ENCODE results near the gene TNPO3. TPM values are rescaled to one million over a fixed set of nuclear protein-coding genes. Genes with fewer than 3 reads are reported as not detected.

TNPO3 gene
- total RNA-seq, 3 donors from 2014 or later: 36.4 to 42.7 (median 36.6) TPM

DNA sequence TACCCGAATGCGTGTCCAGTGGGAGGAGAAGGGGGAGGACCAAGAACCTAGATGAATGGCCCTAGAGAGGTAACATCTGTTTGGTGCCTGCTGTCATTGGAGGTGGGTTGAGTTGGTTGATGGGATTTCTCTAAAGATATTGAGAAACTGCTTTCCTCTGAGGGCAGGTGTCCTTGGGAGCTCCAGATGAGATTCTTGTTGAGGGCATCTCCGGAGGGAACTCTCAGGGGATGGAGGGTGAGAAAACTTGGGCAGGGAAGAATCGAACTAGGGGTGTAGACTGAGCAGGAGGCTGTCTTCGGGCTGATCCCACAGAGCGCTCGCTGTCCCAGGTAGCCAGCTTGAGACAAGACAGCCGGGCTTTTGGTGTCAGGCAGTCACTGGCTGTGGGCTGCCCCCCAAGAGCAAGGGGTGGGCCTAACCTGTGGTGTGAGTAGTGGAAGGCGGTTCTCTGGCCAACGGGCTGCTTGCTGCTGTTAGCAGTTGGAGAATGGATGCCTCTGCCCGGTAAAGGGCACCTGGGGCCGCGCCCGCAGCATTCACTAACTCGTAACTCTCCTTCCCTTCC lies 113.5 kb downstream of the TNPO3 start:
- H3K27ac ChIP-seq: no peak overlapping the region
- no peaks in the 10 kb centered on the region for H3K9me3 ChIP-seq
- H3K4me3 ChIP-seq: peak overlapping the region in 1 of 3 donors; percentile 51
- H3K27me3 ChIP-seq: no peaks in the 10 kb centered on the region
- intact Hi-C loops (cut with DNase I; ENCODE audit: low total_unique reads): no loop called here
- H3K36me3 ChIP-seq: no peaks in the 10 kb centered on the region
- DNase-seq (ENCODE audit: low spot score in 2 of 2): no peak
- no peaks in the 10 kb centered on the region for H3K4me1 ChIP-seq
- TF ChIP-seq POLR2AphosphoS5 (IDR thresholded peaks at IDR 0.05) (no peak), POLR2A (IDR thresholded peaks at IDR 0.05) (no peak)
- TF ChIP-seq, protein P1, sequence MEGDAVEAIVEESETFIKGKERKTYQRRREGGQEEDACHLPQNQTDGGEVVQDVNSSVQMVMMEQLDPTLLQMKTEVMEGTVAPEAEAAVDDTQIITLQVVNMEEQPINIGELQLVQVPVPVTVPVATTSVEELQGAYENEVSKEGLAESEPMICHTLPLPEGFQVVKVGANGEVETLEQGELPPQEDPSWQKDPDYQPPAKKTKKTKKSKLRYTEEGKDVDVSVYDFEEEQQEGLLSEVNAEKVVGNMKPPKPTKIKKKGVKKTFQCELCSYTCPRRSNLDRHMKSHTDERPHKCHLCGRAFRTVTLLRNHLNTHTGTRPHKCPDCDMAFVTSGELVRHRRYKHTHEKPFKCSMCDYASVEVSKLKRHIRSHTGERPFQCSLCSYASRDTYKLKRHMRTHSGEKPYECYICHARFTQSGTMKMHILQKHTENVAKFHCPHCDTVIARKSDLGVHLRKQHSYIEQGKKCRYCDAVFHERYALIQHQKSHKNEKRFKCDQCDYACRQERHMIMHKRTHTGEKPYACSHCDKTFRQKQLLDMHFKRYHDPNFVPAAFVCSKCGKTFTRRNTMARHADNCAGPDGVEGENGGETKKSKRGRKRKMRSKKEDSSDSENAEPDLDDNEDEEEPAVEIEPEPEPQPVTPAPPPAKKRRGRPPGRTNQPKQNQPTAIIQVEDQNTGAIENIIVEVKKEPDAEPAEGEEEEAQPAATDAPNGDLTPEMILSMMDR (IDR thresholded peaks at IDR 0.05): no peak

DNA sequence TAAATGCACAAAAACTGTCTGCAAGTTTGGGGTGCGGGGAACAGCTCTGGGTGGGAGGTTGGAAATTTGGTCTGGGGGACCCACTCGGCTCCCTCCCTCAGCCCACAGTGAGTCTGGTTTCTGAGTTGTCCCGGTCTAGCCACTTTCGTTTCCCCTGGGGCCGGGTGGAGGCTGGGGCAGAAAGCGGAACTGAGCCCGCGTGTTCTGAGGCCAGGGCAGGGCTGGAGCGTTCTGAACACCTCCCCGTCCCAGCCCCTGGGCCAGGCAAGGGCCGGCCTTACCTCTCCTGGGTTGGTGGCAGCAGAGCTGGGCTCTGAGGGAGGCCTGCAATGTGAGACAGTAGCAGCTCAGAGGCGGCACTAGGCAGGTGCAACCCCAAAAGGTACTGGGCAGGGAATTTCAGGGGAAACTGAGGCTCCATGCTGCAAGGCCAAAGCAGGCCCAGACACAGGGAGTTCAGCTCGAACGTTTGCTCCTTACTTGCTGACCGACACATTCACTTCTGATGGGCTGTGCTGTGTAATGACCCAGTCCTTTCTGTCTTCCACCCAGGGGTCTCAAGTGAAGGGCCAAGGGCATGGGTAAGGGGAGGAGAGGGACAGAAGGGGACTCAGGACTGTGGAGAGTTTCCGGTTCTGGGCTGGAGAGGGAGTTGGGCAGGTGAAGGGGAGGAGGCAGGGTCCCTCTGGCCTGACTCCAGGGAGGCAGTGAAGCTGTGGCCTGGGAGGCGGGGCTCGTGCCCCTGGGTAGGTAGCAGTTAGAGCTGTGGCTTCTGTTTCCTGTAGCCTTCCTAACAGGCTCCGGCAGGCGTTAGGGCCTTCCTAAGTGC lies 114.2 kb downstream of the TNPO3 start:
- H3K27ac ChIP-seq: no peak overlapping the region
- H3K4me3 ChIP-seq: peak overlapping the region in 1 of 3 donors; percentile 51

DNA sequence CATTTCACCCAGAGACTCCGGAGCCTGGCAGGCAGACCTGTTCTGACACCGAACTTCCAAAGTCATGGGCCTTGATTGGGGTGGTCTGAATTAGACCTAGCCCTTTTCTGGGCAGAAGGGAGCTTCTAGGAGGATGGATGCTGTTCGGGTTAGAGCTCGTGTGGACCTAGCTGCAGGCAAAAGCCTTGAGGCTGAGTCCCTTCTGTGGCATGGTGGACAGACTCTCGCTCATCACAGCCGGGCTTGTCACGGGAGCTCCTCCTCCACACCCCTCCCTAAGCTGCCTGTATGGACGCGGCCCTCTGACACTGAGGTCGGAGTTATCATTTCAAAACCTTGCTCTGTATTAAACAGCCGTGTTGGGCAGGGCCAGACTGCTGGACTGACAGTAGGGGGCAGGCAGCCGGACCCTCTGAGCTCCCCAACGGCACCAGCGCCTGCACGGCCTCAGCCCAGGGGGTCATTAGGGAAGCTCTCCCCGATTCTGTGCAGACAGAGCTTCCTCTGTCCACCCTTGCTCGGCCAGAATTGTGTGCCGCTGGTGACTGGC lies 115.0 kb downstream of the TNPO3 start:
- H3K27me3 ChIP-seq: no peaks in the 10 kb centered on the region
- no peaks in the 10 kb centered on the region for H3K36me3 ChIP-seq
- H3K4me3 ChIP-seq: peak overlapping the region in 2 of 3 donors; percentile 51 to 75
- no peaks in the 10 kb centered on the region for H3K4me1 ChIP-seq
- intact Hi-C loops (cut with DNase I; ENCODE audit: low total_unique reads): no loop called here
- no peaks in the 10 kb centered on the region for H3K9me3 ChIP-seq
- DNase-seq (ENCODE audit: low spot score in 2 of 2): no peak
- TF ChIP-seq, protein P1 (IDR thresholded peaks at IDR 0.05): no peak
- no peak for TF ChIP-seq POLR2A (IDR thresholded peaks at IDR 0.05)
- no peak overlapping the region for H3K27ac ChIP-seq

More for the DNA sequence above, 114.2 kb downstream of the TNPO3 start:
- DNase-seq (ENCODE audit: low spot score in 2 of 2): no peak
- Histone ChIP-seq H3K27me3 (no peaks in the 10 kb centered on the region), H3K36me3 (no peaks in the 10 kb centered on the region), H3K9me3 (no peaks in the 10 kb centered on the region), H3K4me1 (no peaks in the 10 kb centered on the region)
- TF ChIP-seq, protein P1 (IDR thresholded peaks at IDR 0.05): no peak
- TF ChIP-seq POLR2AphosphoS5 (IDR thresholded peaks at IDR 0.05) (no peak), POLR2A (IDR thresholded peaks at IDR 0.05) (no peak)
- intact Hi-C loops (cut with DNase I; ENCODE audit: low total_unique reads): no loop called here

DNA sequence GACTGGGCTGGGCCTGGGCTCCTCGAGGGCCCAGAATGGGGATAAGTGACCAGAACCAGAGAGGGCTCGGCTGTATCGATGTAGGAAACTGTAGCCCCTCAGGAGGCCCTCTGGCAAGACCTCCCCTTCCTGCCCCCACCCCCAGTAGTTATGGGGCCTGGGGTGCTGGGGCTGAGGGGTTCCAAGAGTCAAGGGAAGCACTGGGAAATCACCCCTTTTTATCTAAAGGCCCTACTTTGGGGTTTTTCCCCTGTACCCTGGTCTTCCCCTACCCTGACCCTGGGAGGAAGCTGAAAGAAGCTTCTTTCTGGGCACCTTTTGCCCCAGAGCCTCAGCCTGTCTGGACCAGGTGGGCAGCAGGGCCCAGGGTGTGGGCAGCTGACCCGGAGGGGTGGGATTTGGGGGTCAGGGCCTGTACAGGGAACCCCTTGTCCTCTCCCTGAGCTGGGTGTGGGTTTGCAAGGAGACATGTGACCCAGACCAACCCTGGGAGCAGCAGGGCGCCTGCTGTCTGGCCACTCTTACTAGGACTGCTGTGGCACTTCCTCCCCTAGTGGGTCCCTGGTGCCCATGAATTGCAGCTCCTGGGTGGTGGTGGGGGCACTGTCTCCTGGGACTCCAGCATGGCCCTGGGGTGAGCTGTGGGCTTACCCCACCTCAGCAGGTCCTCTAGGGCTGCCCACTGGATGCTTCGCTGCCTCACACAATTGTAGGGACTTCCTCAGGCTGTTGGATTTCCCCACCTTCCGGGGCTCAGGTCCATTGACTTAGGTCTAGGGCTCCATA lies 115.6 kb downstream of the TNPO3 start:
- DNase-seq (ENCODE audit: low spot score in 2 of 2): no peak
- TF ChIP-seq POLR2AphosphoS5 (IDR thresholded peaks at IDR 0.05) (no peak), POLR2A (IDR thresholded peaks at IDR 0.05) (no peak)
- TF ChIP-seq, protein P1 (IDR thresholded peaks at IDR 0.05): no peak
- no peaks in the 10 kb centered on the region for H3K4me1 ChIP-seq
- H3K27ac ChIP-seq: peak overlapping the region in 1 of 2 donors; percentile 52
- H3K9me3 ChIP-seq: no peaks in the 10 kb centered on the region
- no peaks in the 10 kb centered on the region for H3K27me3 ChIP-seq
- intact Hi-C loops (cut with DNase I; ENCODE audit: low total_unique reads): no loop called here
- H3K4me3 ChIP-seq: peak overlapping the region; percentile 51 to 75 (median 63)
- H3K36me3 ChIP-seq: no peaks in the 10 kb centered on the region

All from breast epithelium (tissue), 4 donors.